Kidney (tissue), 14 donors: Measurements from ENCODE around the gene MT1G. TPM values are rescaled to one million over a fixed set of nuclear protein-coding genes. Genes with fewer than 3 reads are reported as not detected.
A peak's percentile ranks its signal among the peaks of the same experiment; 100 is the strongest.

ENCODE experiments used
- DNase-seq, 5 donors: peaks; one replicate each; pipeline ENCODE4 v3.0.0-alpha.2; 2013 to 2020
- FAIRE-seq: peaks from 2 replicates; lab custom pipeline; 2012; peaks lifted over from hg19 to GRCh38; lab: Jason Lieb, UNC
- H3K27ac ChIP-seq, 2 donors: one replicate each; pipeline ENCODE4 v1.7.0; 2013; ENCODE audit warnings: low read depth in 2 of 2, low read length in 2 of 2, inconsistent platforms in 1 of 2
- H3K27me3 ChIP-seq: one replicate; pipeline ENCODE4 v1.7.1; 2013; ENCODE audit warnings: low read length, inconsistent platforms; ENCODE audit not compliant: control insufficient read depth, insufficient read depth
- H3K36me3 ChIP-seq, 3 donors: one replicate each; pipeline versions ENCODE4 v1.7.0 to v1.7.1; 2013; ENCODE audit warnings: low read length in 3 of 3, control low read depth in 1 of 3, inconsistent platforms in 1 of 3; ENCODE audit not compliant: insufficient read depth in 3 of 3, control insufficient read depth in 2 of 3
- H3K4me1 ChIP-seq, 3 donors: one replicate each; pipeline versions ENCODE4 v1.7.0 to v1.7.1; 2013; ENCODE audit warnings: low read length in 3 of 3, inconsistent platforms in 1 of 3, low read depth in 1 of 3; ENCODE audit not compliant: control insufficient read depth in 2 of 3, insufficient read depth in 2 of 3
- H3K4me3 ChIP-seq, 3 donors: one replicate each; pipeline versions ENCODE4 v1.7.0 to v1.8.1; 2013; ENCODE audit warnings: low read length in 3 of 3, control low read depth in 1 of 3, inconsistent platforms in 1 of 3
- H3K9ac ChIP-seq, 3 donors: one replicate each; pipeline versions ENCODE4 v1.7.0 to v1.7.1; 2013; ENCODE audit warnings: low read length in 3 of 3, control low read depth in 1 of 3, inconsistent platforms in 1 of 3
- H3K9me3 ChIP-seq, 3 donors: one replicate each; pipeline versions ENCODE4 v1.7.0 to v1.7.1; 2013; ENCODE audit warnings: low read length in 3 of 3, control low read depth in 1 of 3, inconsistent platforms in 1 of 3; ENCODE audit not compliant: control insufficient read depth in 2 of 3, insufficient read depth in 1 of 3
- CTCF ChIP-seq: IDR thresholded peaks from 3 replicates; pipeline ENCODE4 v1.5.1; 2012; ENCODE audit warnings: mild to moderate bottlenecking, moderate library complexity, borderline replicate concordance; ENCODE audit not compliant: insufficient read depth; ENCODE audit errors: extremely low read depth
- intact Hi-C: fragments of 100-400 bp; cut with DNase I; formaldehyde crosslinking; loops from one replicate; pipeline ENCODE4 v1.11.1; 2022
- polyA plus RNA-seq: library from polyadenylated mRNA; stranded (reverse); fragments of 350-450 nt; fragmentation: Illumina TruSeq; extraction: RNeasy Lipid Tissue Mini Kit (QIAGEN cat#74804); gene quantifications from one replicate; pipeline ENCODE4 v1.2.3, GENCODE V29; 2014; ENCODE audit warnings: low read depth, low replicate concordance; ENCODE audit not compliant: insufficient read depth
- total RNA-seq: library from RNA; stranded (reverse); fragmentation: NEBNext Ultra II Directional; extraction: Animal tissue kit (Norgen Biotek cat#: 25700); gene quantifications from one replicate; pipeline ENCODE4 v1.2.1, GENCODE V29; 2021
- donor health status: control.
- donor health status: control.
- donor health status: control.
- donor health status: control.
- donor health status: control.
- donor health status: DM: yes; HTN: yes; CAD: no.
- donor health status: Normal renal cell carcinoma (clear cell type).

Gene MT1G
- total and polyA plus RNA-seq, 2 donors from 2014 or later: 33.6 to 2,564 TPM

- H3K9ac ChIP-seq: no peak overlapping the region
- H3K36me3 ChIP-seq: no peaks in the 10 kb centered on the region
- peaks cover 0 to 11% (median 0%) of the 10 kb centered on the region in 3 donors for H3K4me1 ChIP-seq
- no peak overlapping the region for H3K27ac ChIP-seq
- intact Hi-C loops: no loop called here
- H3K4me3 ChIP-seq: peak overlapping the region in 2 of 3 donors; percentile 65 to 80
- H3K9me3 ChIP-seq: no peaks in the 10 kb centered on the region
- peaks cover 54% of the 10 kb centered on the region for H3K27me3 ChIP-seq
- no peak for DNase-seq
- TF ChIP-seq CTCF: no peak
- FAIRE-seq: no peak
Observed at GRCh38 chr16:56633535-56633934, 34.3 kb downstream of the MT1G start.

GRCh38 chr16:56632848-56633365 lies 35.0 kb downstream of the MT1G start:
- peak overlapping the region in 2 of 3 donors; percentile 5 to 55 for H3K9ac ChIP-seq
- no peak for FAIRE-seq
- intact Hi-C loops: no loop called here

GRCh38 chr16:56632156-56632847 lies 35.6 kb downstream of the MT1G start, which contains the start of gene MT1M:
TSS of gene MT1M (plus strand) at chr16:56632659. CDS start at chr16:56632732, 73 bp downstream.
- FAIRE-seq (no peak), DNase-seq (peak in 4 of 5 donors; percentile 33 to 93 (median 42))

More at GRCh38 chr16:56632848-56633365, 35.0 kb downstream of the MT1G start:
- H3K27me3 ChIP-seq: peaks cover 51% of the 10 kb centered on the region
- no peaks in the 10 kb centered on the region for H3K9me3 ChIP-seq
- no peaks in the 10 kb centered on the region for H3K36me3 ChIP-seq
- no peak for TF ChIP-seq CTCF
- DNase-seq: no peak
- peaks cover 0 to 6% (median 0%) of the 10 kb centered on the region in 3 donors for H3K4me1 ChIP-seq
- H3K4me3 ChIP-seq: peak overlapping the region in 2 of 3 donors; percentile 65 to 80
- peak overlapping the region; percentile 23 to 74 for H3K27ac ChIP-seq

More at GRCh38 chr16:56632156-56632847, 35.6 kb downstream of the MT1G start, which contains the start of gene MT1M:
- Histone ChIP-seq H3K4me1 (peaks cover 0 to 5% (median 0%) of the 10 kb centered on the region in 3 donors), H3K9ac (peak within 1 kb of the TSS in 2 of 3 donors; percentile 5 to 67), H3K36me3 (no peaks in the 10 kb centered on the region), H3K4me3 (peak within 1 kb of the TSS; percentile 20 to 80 (median 65)), H3K9me3 (no peaks in the 10 kb centered on the region), H3K27ac (peak within 1 kb of the TSS; percentile 23 to 74), H3K27me3 (peaks cover 46% of the 10 kb centered on the region)
- no peak for TF ChIP-seq CTCF
- intact Hi-C loops: no loop called here
